Measurements from ENCODE around the gene RGS10. TPM values are rescaled to one million over a fixed set of nuclear protein-coding genes. Genes with fewer than 3 reads are reported as not detected.

RGS10 gene
- total and polyA plus RNA-seq, 2 of the 8 experiments (the other 6 are each of a cell fraction or from before 2014, with no cell fraction given) = 5.5 to 13.1 TPM

DNA sequence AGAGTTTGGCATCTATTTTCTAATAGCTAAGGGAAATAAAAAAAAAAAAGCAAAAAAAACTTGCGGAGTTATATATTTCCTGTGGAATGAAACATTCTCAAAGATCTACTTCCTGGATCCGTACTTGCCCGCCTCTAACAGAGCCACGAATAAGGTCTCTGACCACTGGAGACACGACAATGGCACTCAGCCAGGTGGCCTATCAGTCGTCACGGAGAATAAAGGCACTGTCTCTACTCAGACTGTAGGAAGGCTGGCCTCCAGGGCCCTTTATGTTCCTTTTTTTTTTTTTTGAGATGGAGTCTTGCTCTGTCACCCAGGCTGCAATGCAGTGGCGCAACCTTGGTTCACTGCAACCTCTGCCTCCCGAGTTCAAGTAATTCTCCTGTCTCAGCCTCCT, 58.7 kb downstream of the RGS10 start (continued):
- TF ChIP-seq SIX5 (IDR thresholded peaks at IDR 0.05; ENCODE audit: low read depth, low read length) (no peak), POLR2AphosphoS5 (IDR thresholded peaks at IDR 0.05; ENCODE audit: low read depth, low read length) (no peak)
- TF ChIP-seq, protein P1, sequence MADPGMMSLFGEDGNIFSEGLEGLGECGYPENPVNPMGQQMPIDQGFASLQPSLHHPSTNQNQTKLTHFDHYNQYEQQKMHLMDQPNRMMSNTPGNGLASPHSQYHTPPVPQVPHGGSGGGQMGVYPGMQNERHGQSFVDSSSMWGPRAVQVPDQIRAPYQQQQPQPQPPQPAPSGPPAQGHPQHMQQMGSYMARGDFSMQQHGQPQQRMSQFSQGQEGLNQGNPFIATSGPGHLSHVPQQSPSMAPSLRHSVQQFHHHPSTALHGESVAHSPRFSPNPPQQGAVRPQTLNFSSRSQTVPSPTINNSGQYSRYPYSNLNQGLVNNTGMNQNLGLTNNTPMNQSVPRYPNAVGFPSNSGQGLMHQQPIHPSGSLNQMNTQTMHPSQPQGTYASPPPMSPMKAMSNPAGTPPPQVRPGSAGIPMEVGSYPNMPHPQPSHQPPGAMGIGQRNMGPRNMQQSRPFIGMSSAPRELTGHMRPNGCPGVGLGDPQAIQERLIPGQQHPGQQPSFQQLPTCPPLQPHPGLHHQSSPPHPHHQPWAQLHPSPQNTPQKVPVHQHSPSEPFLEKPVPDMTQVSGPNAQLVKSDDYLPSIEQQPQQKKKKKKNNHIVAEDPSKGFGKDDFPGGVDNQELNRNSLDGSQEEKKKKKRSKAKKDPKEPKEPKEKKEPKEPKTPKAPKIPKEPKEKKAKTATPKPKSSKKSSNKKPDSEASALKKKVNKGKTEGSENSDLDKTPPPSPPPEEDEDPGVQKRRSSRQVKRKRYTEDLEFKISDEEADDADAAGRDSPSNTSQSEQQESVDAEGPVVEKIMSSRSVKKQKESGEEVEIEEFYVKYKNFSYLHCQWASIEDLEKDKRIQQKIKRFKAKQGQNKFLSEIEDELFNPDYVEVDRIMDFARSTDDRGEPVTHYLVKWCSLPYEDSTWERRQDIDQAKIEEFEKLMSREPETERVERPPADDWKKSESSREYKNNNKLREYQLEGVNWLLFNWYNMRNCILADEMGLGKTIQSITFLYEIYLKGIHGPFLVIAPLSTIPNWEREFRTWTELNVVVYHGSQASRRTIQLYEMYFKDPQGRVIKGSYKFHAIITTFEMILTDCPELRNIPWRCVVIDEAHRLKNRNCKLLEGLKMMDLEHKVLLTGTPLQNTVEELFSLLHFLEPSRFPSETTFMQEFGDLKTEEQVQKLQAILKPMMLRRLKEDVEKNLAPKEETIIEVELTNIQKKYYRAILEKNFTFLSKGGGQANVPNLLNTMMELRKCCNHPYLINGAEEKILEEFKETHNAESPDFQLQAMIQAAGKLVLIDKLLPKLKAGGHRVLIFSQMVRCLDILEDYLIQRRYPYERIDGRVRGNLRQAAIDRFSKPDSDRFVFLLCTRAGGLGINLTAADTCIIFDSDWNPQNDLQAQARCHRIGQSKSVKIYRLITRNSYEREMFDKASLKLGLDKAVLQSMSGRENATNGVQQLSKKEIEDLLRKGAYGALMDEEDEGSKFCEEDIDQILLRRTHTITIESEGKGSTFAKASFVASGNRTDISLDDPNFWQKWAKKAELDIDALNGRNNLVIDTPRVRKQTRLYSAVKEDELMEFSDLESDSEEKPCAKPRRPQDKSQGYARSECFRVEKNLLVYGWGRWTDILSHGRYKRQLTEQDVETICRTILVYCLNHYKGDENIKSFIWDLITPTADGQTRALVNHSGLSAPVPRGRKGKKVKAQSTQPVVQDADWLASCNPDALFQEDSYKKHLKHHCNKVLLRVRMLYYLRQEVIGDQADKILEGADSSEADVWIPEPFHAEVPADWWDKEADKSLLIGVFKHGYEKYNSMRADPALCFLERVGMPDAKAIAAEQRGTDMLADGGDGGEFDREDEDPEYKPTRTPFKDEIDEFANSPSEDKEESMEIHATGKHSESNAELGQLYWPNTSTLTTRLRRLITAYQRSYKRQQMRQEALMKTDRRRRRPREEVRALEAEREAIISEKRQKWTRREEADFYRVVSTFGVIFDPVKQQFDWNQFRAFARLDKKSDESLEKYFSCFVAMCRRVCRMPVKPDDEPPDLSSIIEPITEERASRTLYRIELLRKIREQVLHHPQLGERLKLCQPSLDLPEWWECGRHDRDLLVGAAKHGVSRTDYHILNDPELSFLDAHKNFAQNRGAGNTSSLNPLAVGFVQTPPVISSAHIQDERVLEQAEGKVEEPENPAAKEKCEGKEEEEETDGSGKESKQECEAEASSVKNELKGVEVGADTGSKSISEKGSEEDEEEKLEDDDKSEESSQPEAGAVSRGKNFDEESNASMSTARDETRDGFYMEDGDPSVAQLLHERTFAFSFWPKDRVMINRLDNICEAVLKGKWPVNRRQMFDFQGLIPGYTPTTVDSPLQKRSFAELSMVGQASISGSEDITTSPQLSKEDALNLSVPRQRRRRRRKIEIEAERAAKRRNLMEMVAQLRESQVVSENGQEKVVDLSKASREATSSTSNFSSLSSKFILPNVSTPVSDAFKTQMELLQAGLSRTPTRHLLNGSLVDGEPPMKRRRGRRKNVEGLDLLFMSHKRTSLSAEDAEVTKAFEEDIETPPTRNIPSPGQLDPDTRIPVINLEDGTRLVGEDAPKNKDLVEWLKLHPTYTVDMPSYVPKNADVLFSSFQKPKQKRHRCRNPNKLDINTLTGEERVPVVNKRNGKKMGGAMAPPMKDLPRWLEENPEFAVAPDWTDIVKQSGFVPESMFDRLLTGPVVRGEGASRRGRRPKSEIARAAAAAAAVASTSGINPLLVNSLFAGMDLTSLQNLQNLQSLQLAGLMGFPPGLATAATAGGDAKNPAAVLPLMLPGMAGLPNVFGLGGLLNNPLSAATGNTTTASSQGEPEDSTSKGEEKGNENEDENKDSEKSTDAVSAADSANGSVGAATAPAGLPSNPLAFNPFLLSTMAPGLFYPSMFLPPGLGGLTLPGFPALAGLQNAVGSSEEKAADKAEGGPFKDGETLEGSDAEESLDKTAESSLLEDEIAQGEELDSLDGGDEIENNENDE (IDR thresholded peaks at IDR 0.05; ENCODE audit: insufficient replicate concordance, low read length) = no peak

All from H1 (cell line).